Testis (tissue), 2 donors: ENCODE data around the gene ZNF440.

ENCODE experiments used
- POLR2A ChIP-seq: fragments of 450-650 bp; IDR thresholded peaks from one replicate; pipeline ENCODE4 v1.6.1; 2017; ENCODE audit warnings: antibody characterized with exemption, mild to moderate bottlenecking, moderate library complexity
- TF ChIP-seq, protein P1 (sequence below), 3 experiments: fragments of 450-650 bp in 2 of 3; fragments of 200-600 bp in 1 of 3; sonication (generic) in 1 of 3; IDR thresholded peaks; one replicate each; pipeline ENCODE4 v1.5.1; 2016 to 2019; ENCODE audit warnings: antibody characterized with exemption in 3 of 3, mild to moderate bottlenecking in 2 of 3, moderate library complexity in 1 of 3

DNA sequence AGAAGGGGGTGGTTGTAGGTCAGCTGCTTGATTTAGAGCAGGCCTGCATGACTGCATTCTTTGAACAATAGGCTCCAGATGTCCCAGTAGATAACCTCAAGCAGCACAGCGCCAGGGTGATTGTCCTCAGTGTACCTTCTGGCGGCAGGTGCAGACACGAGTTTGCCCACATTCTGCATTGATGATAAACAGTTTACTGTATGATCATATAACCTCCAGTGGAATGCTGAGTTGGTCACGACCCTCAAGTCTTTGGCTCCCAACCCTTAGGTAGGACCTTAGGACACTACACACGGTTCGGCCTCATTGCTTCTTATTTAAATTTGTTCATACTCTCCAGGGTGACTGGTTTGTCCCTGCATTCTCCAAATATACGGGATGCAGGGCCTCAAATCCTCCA, 46.6 kb downstream of the ZNF440 start:
- TF ChIP-seq, protein P1, sequence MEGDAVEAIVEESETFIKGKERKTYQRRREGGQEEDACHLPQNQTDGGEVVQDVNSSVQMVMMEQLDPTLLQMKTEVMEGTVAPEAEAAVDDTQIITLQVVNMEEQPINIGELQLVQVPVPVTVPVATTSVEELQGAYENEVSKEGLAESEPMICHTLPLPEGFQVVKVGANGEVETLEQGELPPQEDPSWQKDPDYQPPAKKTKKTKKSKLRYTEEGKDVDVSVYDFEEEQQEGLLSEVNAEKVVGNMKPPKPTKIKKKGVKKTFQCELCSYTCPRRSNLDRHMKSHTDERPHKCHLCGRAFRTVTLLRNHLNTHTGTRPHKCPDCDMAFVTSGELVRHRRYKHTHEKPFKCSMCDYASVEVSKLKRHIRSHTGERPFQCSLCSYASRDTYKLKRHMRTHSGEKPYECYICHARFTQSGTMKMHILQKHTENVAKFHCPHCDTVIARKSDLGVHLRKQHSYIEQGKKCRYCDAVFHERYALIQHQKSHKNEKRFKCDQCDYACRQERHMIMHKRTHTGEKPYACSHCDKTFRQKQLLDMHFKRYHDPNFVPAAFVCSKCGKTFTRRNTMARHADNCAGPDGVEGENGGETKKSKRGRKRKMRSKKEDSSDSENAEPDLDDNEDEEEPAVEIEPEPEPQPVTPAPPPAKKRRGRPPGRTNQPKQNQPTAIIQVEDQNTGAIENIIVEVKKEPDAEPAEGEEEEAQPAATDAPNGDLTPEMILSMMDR (IDR thresholded peaks at IDR 0.05) = no peak
- TF ChIP-seq POLR2A = no peak
